AG04450 (cell line): Measurements from ENCODE around the gene INPP5A. TPM values are rescaled to one million over a fixed set of nuclear protein-coding genes. Genes with fewer than 3 reads are reported as not detected.

Experiments used
- CTCF ChIA-PET: fragments of 300-600, 350-600 bp; formaldehyde crosslinking; extraction: SDS; loops from one replicate; lab custom pipeline; 2022; ENCODE audit warnings: antibody characterized with exemption, inconsistent platforms; lab: Charles Lee
- POLR2A ChIA-PET: fragments of 350-600 bp; formaldehyde crosslinking; extraction: SDS; loops from one replicate; lab custom pipeline; 2021; ENCODE audit warnings: antibody characterized with exemption, inconsistent platforms; lab: Yijun Ruan, JAX
- DNase-seq: peaks from one replicate; pipeline ENCODE4 v3.0.0-alpha.2; 2011; ENCODE audit warnings: low read depth, low spot score
- H3K27ac ChIP-seq: one replicate; pipeline ENCODE4 v1.5.1; 2012; ENCODE audit warnings: low read depth, low read length, control low read depth
- H3K27me3 ChIP-seq: one replicate; pipeline ENCODE4 v1.6.0; 2012; ENCODE audit warnings: low read length; ENCODE audit not compliant: control insufficient read depth, insufficient read depth
- H3K4me3 ChIP-seq: 2 replicates; pipeline ENCODE4 v1.5.1; 2011; ENCODE audit warnings: mild to moderate bottlenecking, low read depth, low read length, control low read depth
- H3K9me3 ChIP-seq: 2 replicates; pipeline ENCODE4 v1.5.1; 2012; ENCODE audit warnings: low read length; ENCODE audit not compliant: control insufficient read depth, insufficient read depth
- CTCF ChIP-seq: IDR thresholded peaks from 2 replicates; pipeline ENCODE4 v1.5.1; 2011; ENCODE audit warnings: low read depth, low read length, control low read depth, inconsistent platforms
- polyA plus RNA-seq: library from polyadenylated mRNA; depleted of rRNA; stranded (reverse); fragments of >200 nt; gene quantifications from 2 replicates; pipeline ENCODE4 v1.2.3, GENCODE V29; 2011

Gene INPP5A
- polyA plus RNA-seq, 1 experiment = 22.5 TPM

- Histone ChIP-seq H3K9me3 (peaks cover 15% of the 10 kb centered on the region), H3K27me3 (no peaks in the 10 kb centered on the region), H3K27ac (no peak overlapping the region), H3K4me3 (no peak overlapping the region)
- ChIA-PET CTCF (no interaction called here), POLR2A (no interaction called here)
- no peak for DNase-seq
- TF ChIP-seq CTCF = no peak
Observed at GRCh38 chr10:132558516-132559413, 21.2 kb downstream of the INPP5A start.

- POLR2A ChIA-PET = no interaction called here
- no peak for DNase-seq
- no peak for TF ChIP-seq CTCF
Observed at GRCh38 chr10:132559538-132559937, 22.0 kb downstream of the INPP5A start.

GRCh38 chr10:132560241-132560731, 22.7 kb downstream of the INPP5A start:
- POLR2A ChIA-PET = interaction anchor here (0.6 kb wide), 1 partner anchor 36 kb away, joined by 3 read pairs; no protein-coding TSS in a partner anchor
- Histone ChIP-seq H3K4me3 (no peak overlapping the region), H3K9me3 (peaks cover 14% of the 10 kb centered on the region), H3K27ac (no peak overlapping the region), H3K27me3 (no peaks in the 10 kb centered on the region)
- CTCF ChIA-PET = no interaction called here
- DNase-seq = no peak
- TF ChIP-seq CTCF = no peak

More at GRCh38 chr10:132559538-132559937, 22.0 kb downstream of the INPP5A start:
- CTCF ChIA-PET = no interaction called here
- Histone ChIP-seq H3K9me3 (peaks cover 14% of the 10 kb centered on the region), H3K27me3 (no peaks in the 10 kb centered on the region), H3K27ac (no peak overlapping the region), H3K4me3 (no peak overlapping the region)

GRCh38 chr10:132562177-132562915, 24.8 kb downstream of the INPP5A start:
- no peak for DNase-seq

More at GRCh38 chr10:132562177-132562915, 24.8 kb downstream of the INPP5A start:
- ChIA-PET POLR2A (no interaction called here), CTCF (no interaction called here)
- Histone ChIP-seq H3K9me3 (peaks cover 14% of the 10 kb centered on the region), H3K27ac (no peak overlapping the region), H3K27me3 (no peaks in the 10 kb centered on the region), H3K4me3 (no peak overlapping the region)
- no peak for TF ChIP-seq CTCF
